ENCODE measurements around the gene SLK.

SLK gene

DNA sequence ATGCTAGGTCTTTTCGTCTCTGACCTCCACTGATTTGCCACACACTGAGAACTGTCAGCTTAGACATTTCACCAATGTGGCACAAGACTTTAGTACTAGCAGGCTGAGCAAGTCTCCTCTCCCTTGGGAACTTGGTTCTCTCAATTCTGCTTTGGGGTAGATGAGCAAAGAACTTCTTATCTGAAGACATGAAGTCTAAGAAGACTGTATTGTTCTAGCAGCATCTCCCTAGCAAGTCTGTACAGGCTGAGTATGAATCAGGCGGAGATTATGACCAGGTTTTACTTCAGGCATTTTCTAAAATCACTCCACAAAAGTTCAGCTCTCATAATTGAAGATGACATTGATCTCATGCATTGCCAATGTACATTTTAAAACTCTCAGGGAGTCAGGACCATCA is 25.1 kb upstream of the SLK start:
- Histone ChIP-seq H3K36me3 (ENCODE audit: control insufficient read depth in 2 of 2, insufficient read depth in 2 of 2, low read length in 2 of 2) (no peaks in the 10 kb centered on the region), H3K27ac (ENCODE audit: low read length) (no peak overlapping the region), H3K4me3 (ENCODE audit: low read length in 2 of 2) (no peak overlapping the region), H3K4me1 (ENCODE audit: control insufficient read depth, insufficient read depth, low read length) (no peaks in the 10 kb centered on the region), H3K9me3 (ENCODE audit: control insufficient read depth in 2 of 2, low read length in 2 of 2) (no peaks in the 10 kb centered on the region), H3K9ac (ENCODE audit: low read length in 2 of 2) (no peak overlapping the region), H3K27me3 (ENCODE audit: control insufficient read depth in 1 of 2, insufficient read depth in 2 of 2, low read length in 2 of 2) (no peaks in the 10 kb centered on the region)

DNA sequence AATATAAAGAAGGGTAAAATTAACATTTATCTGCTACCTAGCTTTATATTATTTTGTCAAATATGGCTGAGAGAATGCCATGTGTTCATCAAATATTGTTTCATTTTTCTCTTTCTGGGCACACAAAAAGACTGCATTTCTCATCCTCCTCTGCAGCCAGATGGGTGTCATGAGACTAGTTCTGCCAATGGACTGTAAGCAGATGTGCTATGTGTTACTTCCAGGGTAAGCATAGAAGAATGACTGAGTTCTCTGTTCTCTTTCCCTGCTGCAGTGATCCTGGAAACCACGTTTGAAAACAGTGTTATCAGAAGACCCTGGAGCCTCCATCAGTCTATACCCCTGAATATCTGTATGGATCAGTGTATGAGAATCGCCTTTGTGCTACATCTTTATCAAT is 24.1 kb upstream of the SLK start:
- Histone ChIP-seq H3K27ac (ENCODE audit: low read length) (no peak overlapping the region), H3K9ac (ENCODE audit: low read length in 2 of 2) (no peak overlapping the region), H3K27me3 (ENCODE audit: control insufficient read depth in 1 of 2, insufficient read depth in 2 of 2, low read length in 2 of 2) (no peaks in the 10 kb centered on the region), H3K36me3 (ENCODE audit: control insufficient read depth in 2 of 2, insufficient read depth in 2 of 2, low read length in 2 of 2) (no peaks in the 10 kb centered on the region), H3K4me1 (ENCODE audit: control insufficient read depth, insufficient read depth, low read length) (no peaks in the 10 kb centered on the region), H3K9me3 (ENCODE audit: control insufficient read depth in 2 of 2, low read length in 2 of 2) (no peaks in the 10 kb centered on the region), H3K4me3 (ENCODE audit: low read length in 2 of 2) (no peak overlapping the region)

DNA sequence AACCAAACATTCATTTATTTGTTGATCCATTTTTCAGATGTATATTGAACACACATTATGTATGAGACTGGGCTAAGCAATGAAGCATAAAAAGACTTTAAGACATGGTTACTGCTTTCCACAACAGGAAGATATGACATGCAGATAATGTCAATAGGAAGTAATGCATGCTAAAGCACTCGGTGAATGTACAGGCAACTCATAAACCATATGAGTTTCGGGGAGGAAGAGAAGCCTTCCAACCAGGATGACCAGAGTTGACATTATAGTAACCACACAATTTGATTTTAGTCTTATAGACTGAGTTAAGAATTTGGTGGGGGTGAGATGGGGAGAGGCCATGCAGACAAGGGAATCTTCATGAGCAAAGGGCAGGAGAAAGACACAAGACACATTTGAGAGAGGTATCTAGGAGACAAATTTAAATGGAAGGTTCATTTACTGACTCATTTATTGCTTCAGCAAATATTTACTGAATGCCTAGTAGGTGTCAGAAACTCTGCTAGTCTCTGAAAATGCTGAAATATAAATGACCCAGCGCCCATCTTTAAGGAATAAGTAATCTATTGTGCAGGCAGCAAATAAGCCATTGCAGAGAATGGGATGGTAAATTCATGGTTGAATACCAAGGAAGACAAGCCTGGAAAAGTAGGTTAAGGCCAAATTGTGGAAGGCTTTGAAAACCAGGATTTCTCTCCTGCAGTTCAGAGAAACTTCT is 19.0 kb upstream of the SLK start:
- no peaks in the 10 kb centered on the region for H3K9me3 ChIP-seq (ENCODE audit: control insufficient read depth in 2 of 2, low read length in 2 of 2)
- no peaks in the 10 kb centered on the region for H3K27me3 ChIP-seq (ENCODE audit: control insufficient read depth in 1 of 2, insufficient read depth in 2 of 2, low read length in 2 of 2)
- H3K4me3 ChIP-seq (ENCODE audit: low read length in 2 of 2), result no peak overlapping the region
- H3K9ac ChIP-seq (ENCODE audit: low read length in 2 of 2), result no peak overlapping the region
- no peaks in the 10 kb centered on the region for H3K36me3 ChIP-seq (ENCODE audit: control insufficient read depth in 2 of 2, insufficient read depth in 2 of 2, low read length in 2 of 2)
- no peak overlapping the region for H3K27ac ChIP-seq (ENCODE audit: low read length)
- H3K4me1 ChIP-seq (ENCODE audit: control insufficient read depth, insufficient read depth, low read length), result no peaks in the 10 kb centered on the region

DNA sequence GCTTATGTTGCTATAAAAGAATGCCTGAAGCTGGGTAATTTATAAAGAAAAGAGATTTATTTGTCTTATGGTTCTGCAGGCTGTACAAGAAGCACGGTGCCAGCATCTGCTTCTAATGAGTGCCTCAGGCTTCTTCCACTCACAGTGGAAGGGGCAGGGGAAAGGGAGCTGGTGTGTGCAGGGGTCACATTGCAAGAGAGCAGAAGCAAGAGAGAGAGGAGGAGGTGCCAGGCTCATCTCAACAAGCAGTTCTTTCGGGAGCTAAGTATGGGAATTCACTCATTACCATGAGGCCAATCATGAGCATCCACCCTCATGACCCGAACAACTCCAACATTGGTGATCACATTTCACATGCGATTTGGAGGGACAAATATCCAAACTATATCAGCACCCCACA is 17.2 kb upstream of the SLK start:
- Histone ChIP-seq H3K4me1 (ENCODE audit: control insufficient read depth, insufficient read depth, low read length) (no peaks in the 10 kb centered on the region), H3K27ac (ENCODE audit: low read length) (no peak overlapping the region), H3K4me3 (ENCODE audit: low read length in 2 of 2) (no peak overlapping the region), H3K27me3 (ENCODE audit: control insufficient read depth in 1 of 2, insufficient read depth in 2 of 2, low read length in 2 of 2) (no peaks in the 10 kb centered on the region), H3K9ac (ENCODE audit: low read length in 2 of 2) (no peak overlapping the region), H3K36me3 (ENCODE audit: control insufficient read depth in 2 of 2, insufficient read depth in 2 of 2, low read length in 2 of 2) (no peaks in the 10 kb centered on the region), H3K9me3 (ENCODE audit: control insufficient read depth in 2 of 2, low read length in 2 of 2) (no peaks in the 10 kb centered on the region)

DNA sequence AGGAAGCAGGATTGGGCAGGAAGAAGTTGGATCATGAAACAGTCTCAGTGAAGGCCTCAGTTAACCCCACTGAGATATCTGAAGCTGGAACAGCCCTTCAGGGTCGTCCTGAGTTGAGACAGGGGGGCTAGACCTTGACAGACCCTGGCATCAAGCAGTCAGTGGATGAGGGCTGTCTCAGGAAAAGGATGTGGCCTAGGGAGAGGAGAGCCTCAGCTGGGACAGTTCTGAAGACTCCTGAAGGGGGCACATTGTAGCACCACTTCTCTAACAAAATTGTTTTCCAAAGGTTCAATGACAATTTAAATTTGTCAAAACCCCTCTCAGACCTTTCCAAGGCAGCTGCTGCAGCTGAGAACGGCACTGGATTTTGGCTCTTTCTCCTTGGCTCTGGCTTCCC is 15.8 kb upstream of the SLK start:
- no peak overlapping the region for H3K4me3 ChIP-seq (ENCODE audit: low read length in 2 of 2)
- H3K9ac ChIP-seq (ENCODE audit: low read length in 2 of 2), result no peak overlapping the region
- no peak overlapping the region for H3K27ac ChIP-seq (ENCODE audit: low read length)
- H3K36me3 ChIP-seq (ENCODE audit: control insufficient read depth in 2 of 2, insufficient read depth in 2 of 2, low read length in 2 of 2), result no peaks in the 10 kb centered on the region
- H3K27me3 ChIP-seq (ENCODE audit: control insufficient read depth in 1 of 2, insufficient read depth in 2 of 2, low read length in 2 of 2), result no peaks in the 10 kb centered on the region
- H3K9me3 ChIP-seq (ENCODE audit: control insufficient read depth in 2 of 2, low read length in 2 of 2), result no peaks in the 10 kb centered on the region
- no peaks in the 10 kb centered on the region for H3K4me1 ChIP-seq (ENCODE audit: control insufficient read depth, insufficient read depth, low read length)

DNA sequence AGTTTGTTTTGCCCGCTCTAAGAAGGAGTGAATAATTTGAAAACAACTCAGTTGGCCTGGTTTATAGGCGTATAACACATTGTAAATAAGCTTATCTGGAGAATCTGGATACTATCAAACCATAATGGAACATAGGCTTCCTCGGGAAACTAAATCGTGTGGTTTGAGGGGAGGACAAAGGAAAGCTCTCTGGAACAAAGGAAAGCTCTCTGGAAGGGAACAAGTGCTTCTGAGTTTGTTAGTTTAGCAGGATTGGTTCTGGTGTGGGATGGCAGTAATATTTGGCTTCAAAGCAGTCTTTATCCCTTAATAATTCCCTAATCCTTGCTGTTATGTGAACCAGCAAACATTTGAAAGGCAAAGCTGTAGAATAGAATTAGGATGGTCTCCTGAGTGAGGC is 15.0 kb upstream of the SLK start:
- Histone ChIP-seq H3K4me3 (ENCODE audit: low read length in 2 of 2) (no peak overlapping the region), H3K27me3 (ENCODE audit: control insufficient read depth in 1 of 2, insufficient read depth in 2 of 2, low read length in 2 of 2) (no peaks in the 10 kb centered on the region), H3K36me3 (ENCODE audit: control insufficient read depth in 2 of 2, insufficient read depth in 2 of 2, low read length in 2 of 2) (no peaks in the 10 kb centered on the region), H3K4me1 (ENCODE audit: control insufficient read depth, insufficient read depth, low read length) (no peaks in the 10 kb centered on the region), H3K9me3 (ENCODE audit: control insufficient read depth in 2 of 2, low read length in 2 of 2) (no peaks in the 10 kb centered on the region), H3K9ac (ENCODE audit: low read length in 2 of 2) (no peak overlapping the region), H3K27ac (ENCODE audit: low read length) (no peak overlapping the region)

DNA sequence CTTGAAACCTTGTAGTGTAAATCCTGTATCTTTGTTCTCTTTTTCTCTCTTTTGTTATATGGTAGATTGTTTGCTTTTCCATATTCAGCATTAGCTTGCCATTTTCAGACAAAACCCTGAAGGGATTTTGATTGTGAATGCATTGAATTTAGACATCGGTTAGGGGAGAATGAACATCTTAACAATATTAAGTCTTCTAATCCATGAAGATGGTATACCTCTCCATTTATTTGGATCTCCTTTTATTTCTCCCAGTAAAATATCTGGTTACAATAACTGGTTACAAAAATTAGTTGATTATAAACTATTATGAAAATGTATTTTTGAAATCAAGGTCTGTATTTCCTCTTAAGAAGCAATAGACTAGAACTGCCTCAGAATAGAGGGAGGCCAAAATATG is 12.4 kb upstream of the SLK start:
- H3K9me3 ChIP-seq (ENCODE audit: control insufficient read depth in 2 of 2, low read length in 2 of 2), result no peaks in the 10 kb centered on the region
- H3K4me3 ChIP-seq (ENCODE audit: low read length in 2 of 2), result no peak overlapping the region
- H3K9ac ChIP-seq (ENCODE audit: low read length in 2 of 2), result no peak overlapping the region
- H3K4me1 ChIP-seq (ENCODE audit: control insufficient read depth, insufficient read depth, low read length), result no peaks in the 10 kb centered on the region
- H3K27me3 ChIP-seq (ENCODE audit: control insufficient read depth in 1 of 2, insufficient read depth in 2 of 2, low read length in 2 of 2), result no peaks in the 10 kb centered on the region
- no peak overlapping the region for H3K27ac ChIP-seq (ENCODE audit: low read length)
- H3K36me3 ChIP-seq (ENCODE audit: control insufficient read depth in 2 of 2, insufficient read depth in 2 of 2, low read length in 2 of 2), result no peaks in the 10 kb centered on the region

DNA sequence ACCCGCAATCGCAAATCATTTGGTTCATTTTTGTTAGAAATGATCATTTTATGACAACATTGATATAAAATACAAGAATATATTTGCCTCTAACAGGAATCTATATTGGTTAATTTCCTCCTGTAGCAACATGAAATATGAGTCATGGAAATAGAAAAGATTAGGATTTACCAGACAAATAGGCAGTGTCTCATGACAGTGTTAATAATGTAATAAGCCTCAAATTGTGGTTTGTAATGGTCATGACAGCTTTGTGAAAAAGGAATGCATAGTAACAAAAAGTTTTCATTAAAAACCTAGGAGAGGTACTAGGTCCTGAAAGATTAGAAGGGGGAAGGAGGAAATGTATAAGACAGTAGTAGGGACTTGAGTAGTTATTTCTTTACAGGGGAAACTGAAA is 7.9 kb upstream of the SLK start:
- H3K9me3 ChIP-seq (ENCODE audit: control insufficient read depth in 2 of 2, low read length in 2 of 2), result no peaks in the 10 kb centered on the region
- no peaks in the 10 kb centered on the region for H3K36me3 ChIP-seq (ENCODE audit: control insufficient read depth in 2 of 2, insufficient read depth in 2 of 2, low read length in 2 of 2)
- no peak overlapping the region for H3K27ac ChIP-seq (ENCODE audit: low read length)

DNA sequence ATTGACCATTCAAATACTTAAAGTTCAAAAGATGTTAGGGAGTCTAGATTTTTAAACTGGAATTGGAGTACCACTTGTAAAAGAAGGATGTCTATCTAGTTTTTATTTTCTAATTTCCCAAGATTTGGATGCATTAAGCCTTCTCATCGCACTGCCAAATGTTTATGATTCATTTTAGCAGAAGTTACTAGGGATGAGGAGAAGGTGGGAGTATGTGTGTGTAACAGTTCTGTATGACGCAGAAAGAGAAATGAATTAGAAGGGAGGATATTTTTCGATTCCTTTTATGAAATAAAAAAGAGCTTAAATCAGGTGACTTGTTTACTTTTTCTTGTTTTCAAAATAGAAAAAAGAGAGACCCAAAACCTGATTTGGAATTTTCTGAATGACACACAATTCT is 6.8 kb upstream of the SLK start:
- H3K36me3 ChIP-seq (ENCODE audit: control insufficient read depth in 2 of 2, insufficient read depth in 2 of 2, low read length in 2 of 2), result no peaks in the 10 kb centered on the region
- no peaks in the 10 kb centered on the region for H3K27me3 ChIP-seq (ENCODE audit: control insufficient read depth in 1 of 2, insufficient read depth in 2 of 2, low read length in 2 of 2)
- H3K4me1 ChIP-seq (ENCODE audit: control insufficient read depth, insufficient read depth, low read length), result no peaks in the 10 kb centered on the region
- H3K4me3 ChIP-seq (ENCODE audit: low read length in 2 of 2), result no peak overlapping the region
- no peak overlapping the region for H3K9ac ChIP-seq (ENCODE audit: low read length in 2 of 2)
- no peak overlapping the region for H3K27ac ChIP-seq (ENCODE audit: low read length)
- H3K9me3 ChIP-seq (ENCODE audit: control insufficient read depth in 2 of 2, low read length in 2 of 2), result no peaks in the 10 kb centered on the region

More for the DNA sequence above, 7.9 kb upstream of the SLK start:
- no peaks in the 10 kb centered on the region for H3K27me3 ChIP-seq (ENCODE audit: control insufficient read depth in 1 of 2, insufficient read depth in 2 of 2, low read length in 2 of 2)
- H3K9ac ChIP-seq (ENCODE audit: low read length in 2 of 2), result no peak overlapping the region
- H3K4me1 ChIP-seq (ENCODE audit: control insufficient read depth, insufficient read depth, low read length), result no peaks in the 10 kb centered on the region
- H3K4me3 ChIP-seq (ENCODE audit: low read length in 2 of 2), result no peak overlapping the region

DNA sequence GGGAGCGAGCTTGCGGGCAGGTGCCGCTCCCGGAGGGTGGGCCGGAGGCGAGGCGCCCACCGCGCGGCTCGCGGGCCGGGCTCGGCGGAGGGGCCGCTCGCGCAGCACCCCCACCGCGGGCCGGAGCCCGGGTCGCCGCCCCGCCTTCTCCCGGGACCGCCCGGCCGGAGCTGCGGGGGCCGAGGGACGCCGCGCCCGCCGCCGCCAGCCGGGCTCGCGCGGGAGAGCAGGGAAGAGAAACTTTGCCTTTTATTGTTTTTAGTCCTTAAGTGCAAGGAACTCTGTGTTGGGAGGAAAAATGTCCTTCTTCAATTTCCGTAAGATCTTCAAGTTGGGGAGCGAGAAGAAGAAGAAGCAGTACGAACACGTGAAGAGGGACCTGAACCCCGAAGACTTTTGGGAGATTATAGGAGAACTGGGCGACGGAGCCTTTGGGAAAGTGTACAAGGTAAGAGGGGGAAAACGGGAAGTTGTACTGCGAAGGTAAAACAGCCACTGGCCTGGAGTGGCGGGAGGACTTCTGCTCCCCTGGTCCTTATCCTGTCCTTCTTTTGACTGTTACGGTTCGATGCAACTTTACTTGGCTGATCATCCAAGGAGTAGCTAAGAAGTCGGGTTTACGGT is 620 bp downstream of the SLK start:
- no peaks in the 10 kb centered on the region for H3K9me3 ChIP-seq (ENCODE audit: control insufficient read depth in 2 of 2, low read length in 2 of 2)
- H3K27me3 ChIP-seq (ENCODE audit: control insufficient read depth in 1 of 2, insufficient read depth in 2 of 2, low read length in 2 of 2), result no peaks in the 10 kb centered on the region
- peak overlapping the region; percentile 87 for H3K9ac ChIP-seq (ENCODE audit: low read length in 2 of 2)
- peak overlapping the region; percentile 95 to 97 for H3K4me3 ChIP-seq (ENCODE audit: low read length in 2 of 2)
- peaks cover 3% of the 10 kb centered on the region for H3K4me1 ChIP-seq (ENCODE audit: control insufficient read depth, insufficient read depth, low read length)
- H3K36me3 ChIP-seq (ENCODE audit: control insufficient read depth in 2 of 2, insufficient read depth in 2 of 2, low read length in 2 of 2), result no peaks in the 10 kb centered on the region
- peak overlapping the region; percentile 81 for H3K27ac ChIP-seq (ENCODE audit: low read length)

Measured in stomach smooth muscle (tissue), 2 donors.